Osteoblast (primary cell): ENCODE data around the gene BCL7B. TPM values are rescaled to one million over a fixed set of nuclear protein-coding genes. Genes with fewer than 3 reads are reported as not detected.

Experiments used
- DNase-seq: peaks from one replicate; pipeline ENCODE4 v3.0.0; 2011; ENCODE audit warnings: low spot score, mixed read lengths; ENCODE audit not compliant: insufficient read length; ENCODE audit errors: missing footprints
- H2AFZ ChIP-seq: 2 replicates; pipeline ENCODE4 v1.6.0; 2011; ENCODE audit warnings: mild to moderate bottlenecking, low read length
- H3K27ac ChIP-seq: 2 replicates; pipeline ENCODE4 v1.5.1; 2011; ENCODE audit warnings: mild to moderate bottlenecking, low read depth, low read length, moderate library complexity
- H3K27me3 ChIP-seq: 2 replicates; pipeline ENCODE4 v1.6.0; 2012; ENCODE audit warnings: mild to moderate bottlenecking, control low read depth, inconsistent platforms, low read length, moderate library complexity; ENCODE audit not compliant: insufficient read depth
- H3K36me3 ChIP-seq: 2 replicates; pipeline ENCODE4 v1.5.1; 2011; ENCODE audit warnings: mild to moderate bottlenecking, low read length, control low read depth, moderate library complexity; ENCODE audit not compliant: insufficient read depth
- H3K4me1 ChIP-seq: 2 replicates; pipeline ENCODE4 v1.5.1; 2011; ENCODE audit warnings: mild to moderate bottlenecking, low read length, control low read depth, moderate library complexity; ENCODE audit not compliant: insufficient read depth
- H3K4me2 ChIP-seq: 2 replicates; pipeline ENCODE4 v1.6.0; 2011; ENCODE audit warnings: mild to moderate bottlenecking, low read length; ENCODE audit not compliant: insufficient read depth
- H3K4me3 ChIP-seq: fragments of 200-600 bp; sonication (generic); 3 replicates; pipeline ENCODE4 v1.5.1; 2012; ENCODE audit warnings: mild to moderate bottlenecking, low read length, inconsistent platforms; ENCODE audit not compliant: insufficient read depth
- H3K79me2 ChIP-seq: 2 replicates; pipeline ENCODE4 v1.6.0; 2012; ENCODE audit warnings: mild to moderate bottlenecking, low read length, control low read depth, inconsistent platforms; ENCODE audit not compliant: insufficient read depth
- H3K9me3 ChIP-seq: 2 replicates; pipeline ENCODE4 v1.5.1; 2011; ENCODE audit warnings: low read depth, low read length, control low read depth
- H4K20me1 ChIP-seq: 2 replicates; pipeline ENCODE4 v1.6.0; 2012; ENCODE audit warnings: mild to moderate bottlenecking, low read length, control low read depth; ENCODE audit not compliant: insufficient read depth
- total RNA-seq: library from RNA; depleted of rRNA; stranded (reverse); fragments of >200 nt; gene quantifications from 2 replicates; pipeline ENCODE4 v1.2.3, GENCODE V29; 2012
- TF ChIP-seq, protein P1 (sequence below): IDR thresholded peaks from 2 replicates; pipeline ENCODE4 v1.5.1; 2011; ENCODE audit warnings: mild to moderate bottlenecking, low read depth, low read length, moderate library complexity; ENCODE audit errors: extremely low read depth

Gene BCL7B
- total RNA-seq, 1 donor = 32.9 TPM

DNA sequence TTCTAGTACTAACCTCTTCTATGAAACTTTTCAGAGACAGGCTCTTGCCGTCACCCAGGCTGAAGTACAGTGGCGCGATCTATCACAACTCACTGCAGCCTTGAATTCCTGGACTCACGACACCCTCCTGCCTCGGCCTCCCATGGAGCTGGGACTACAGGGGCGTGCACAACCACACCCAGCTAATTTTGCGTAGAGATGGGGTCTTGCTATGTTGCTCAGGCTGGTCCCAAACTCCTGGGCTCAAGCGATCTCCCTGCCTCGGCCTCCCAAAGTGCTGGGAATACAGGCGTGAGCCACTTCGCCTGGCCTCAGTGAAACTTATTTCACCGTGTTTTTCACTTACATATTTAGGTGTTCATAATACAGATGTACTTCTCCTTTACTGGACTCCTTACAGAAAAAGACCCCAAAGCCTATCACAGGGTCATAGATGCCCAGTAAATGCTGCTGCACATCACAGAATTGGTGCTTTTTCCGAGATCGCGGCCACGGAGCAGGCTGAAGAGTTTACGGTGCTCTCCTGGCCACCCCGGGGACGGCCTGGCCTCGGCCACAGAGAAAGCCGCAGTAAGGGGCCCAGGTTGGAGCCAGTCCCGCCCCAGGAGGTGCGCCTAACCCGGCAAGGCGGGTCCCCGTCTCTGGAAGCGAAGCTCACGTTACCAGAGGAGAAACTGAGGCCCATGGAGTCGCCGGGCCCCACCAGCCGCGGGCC, 20.3 kb upstream of the BCL7B start:
- TF ChIP-seq, protein P1, sequence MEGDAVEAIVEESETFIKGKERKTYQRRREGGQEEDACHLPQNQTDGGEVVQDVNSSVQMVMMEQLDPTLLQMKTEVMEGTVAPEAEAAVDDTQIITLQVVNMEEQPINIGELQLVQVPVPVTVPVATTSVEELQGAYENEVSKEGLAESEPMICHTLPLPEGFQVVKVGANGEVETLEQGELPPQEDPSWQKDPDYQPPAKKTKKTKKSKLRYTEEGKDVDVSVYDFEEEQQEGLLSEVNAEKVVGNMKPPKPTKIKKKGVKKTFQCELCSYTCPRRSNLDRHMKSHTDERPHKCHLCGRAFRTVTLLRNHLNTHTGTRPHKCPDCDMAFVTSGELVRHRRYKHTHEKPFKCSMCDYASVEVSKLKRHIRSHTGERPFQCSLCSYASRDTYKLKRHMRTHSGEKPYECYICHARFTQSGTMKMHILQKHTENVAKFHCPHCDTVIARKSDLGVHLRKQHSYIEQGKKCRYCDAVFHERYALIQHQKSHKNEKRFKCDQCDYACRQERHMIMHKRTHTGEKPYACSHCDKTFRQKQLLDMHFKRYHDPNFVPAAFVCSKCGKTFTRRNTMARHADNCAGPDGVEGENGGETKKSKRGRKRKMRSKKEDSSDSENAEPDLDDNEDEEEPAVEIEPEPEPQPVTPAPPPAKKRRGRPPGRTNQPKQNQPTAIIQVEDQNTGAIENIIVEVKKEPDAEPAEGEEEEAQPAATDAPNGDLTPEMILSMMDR = no peak
- peaks cover 24% of the 10 kb centered on the region for H3K36me3 ChIP-seq
- no peaks in the 10 kb centered on the region for H3K27me3 ChIP-seq
- peak overlapping the region; percentile 98 for H3K4me3 ChIP-seq
- peak; percentile 85 for DNase-seq
- H2AFZ ChIP-seq = peak overlapping the region; percentile 57
- H3K79me2 ChIP-seq = peaks cover 41% of the 10 kb centered on the region
- peaks cover 39% of the 10 kb centered on the region for H4K20me1 ChIP-seq
- peaks cover 14% of the 10 kb centered on the region for H3K4me1 ChIP-seq
- H3K27ac ChIP-seq = peak overlapping the region; percentile 87
- no peaks in the 10 kb centered on the region for H3K9me3 ChIP-seq
- H3K4me2 ChIP-seq = peak overlapping the region; percentile 94

DNA sequence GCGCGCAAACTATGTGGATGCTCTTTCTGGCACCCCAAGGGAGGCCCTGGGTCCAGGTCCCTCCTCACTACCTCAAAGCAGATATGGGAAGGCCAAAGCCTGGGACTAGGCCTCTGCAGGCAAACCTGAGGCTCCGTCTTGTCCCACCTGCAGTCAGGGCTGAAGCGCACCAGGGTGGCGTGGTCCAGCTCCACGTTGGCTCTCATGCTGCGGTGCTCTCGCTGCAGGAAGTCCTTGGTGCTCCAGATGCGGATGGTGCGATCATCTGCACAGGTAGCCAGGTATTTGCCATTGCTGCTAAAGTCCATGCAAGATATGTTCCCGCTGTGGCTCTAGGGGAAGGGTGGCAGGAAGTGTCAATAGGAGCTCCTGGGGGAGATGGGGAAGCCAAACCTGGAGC, 16.3 kb upstream of the BCL7B start:
- no peak overlapping the region for H3K4me2 ChIP-seq
- no peaks in the 10 kb centered on the region for H3K9me3 ChIP-seq
- H3K4me1 ChIP-seq = peaks cover 14% of the 10 kb centered on the region
- no peak overlapping the region for H3K4me3 ChIP-seq
- no peak for DNase-seq
- no peak overlapping the region for H3K27ac ChIP-seq
- H3K79me2 ChIP-seq = peaks cover 41% of the 10 kb centered on the region
- peaks cover 50% of the 10 kb centered on the region for H4K20me1 ChIP-seq
- H3K36me3 ChIP-seq = peaks cover 62% of the 10 kb centered on the region
- H3K27me3 ChIP-seq = no peaks in the 10 kb centered on the region
- TF ChIP-seq, protein P1 = no peak
- no peak overlapping the region for H2AFZ ChIP-seq

DNA sequence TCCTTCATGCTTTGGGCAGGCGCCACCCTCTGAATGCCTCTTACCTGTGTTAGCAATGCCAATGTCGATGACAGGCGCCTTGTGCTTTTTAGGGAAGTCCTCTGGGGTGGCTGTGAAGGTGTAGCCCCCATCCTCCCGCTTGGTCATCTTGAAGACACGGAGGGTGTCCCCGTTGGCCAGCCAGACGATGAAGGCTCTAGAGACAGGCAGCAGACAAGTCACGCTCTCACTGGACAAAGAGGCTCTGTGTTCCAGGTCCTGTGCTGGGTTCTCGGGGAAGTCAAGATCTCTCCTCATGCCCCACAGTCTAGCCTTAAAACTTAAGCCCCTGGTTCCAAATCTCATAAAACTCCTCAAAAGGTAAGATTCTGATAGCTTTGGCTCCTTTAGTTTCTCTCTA, 15.8 kb upstream of the BCL7B start:
- H3K27ac ChIP-seq = no peak overlapping the region
- H3K27me3 ChIP-seq = no peaks in the 10 kb centered on the region
- TF ChIP-seq, protein P1 = no peak
- H3K36me3 ChIP-seq = peaks cover 63% of the 10 kb centered on the region
- DNase-seq = no peak
- H3K4me2 ChIP-seq = no peak overlapping the region
- H3K79me2 ChIP-seq = peaks cover 39% of the 10 kb centered on the region
- no peaks in the 10 kb centered on the region for H3K9me3 ChIP-seq
- H4K20me1 ChIP-seq = peaks cover 50% of the 10 kb centered on the region
- H2AFZ ChIP-seq = no peak overlapping the region
- peaks cover 14% of the 10 kb centered on the region for H3K4me1 ChIP-seq
- no peak overlapping the region for H3K4me3 ChIP-seq

DNA sequence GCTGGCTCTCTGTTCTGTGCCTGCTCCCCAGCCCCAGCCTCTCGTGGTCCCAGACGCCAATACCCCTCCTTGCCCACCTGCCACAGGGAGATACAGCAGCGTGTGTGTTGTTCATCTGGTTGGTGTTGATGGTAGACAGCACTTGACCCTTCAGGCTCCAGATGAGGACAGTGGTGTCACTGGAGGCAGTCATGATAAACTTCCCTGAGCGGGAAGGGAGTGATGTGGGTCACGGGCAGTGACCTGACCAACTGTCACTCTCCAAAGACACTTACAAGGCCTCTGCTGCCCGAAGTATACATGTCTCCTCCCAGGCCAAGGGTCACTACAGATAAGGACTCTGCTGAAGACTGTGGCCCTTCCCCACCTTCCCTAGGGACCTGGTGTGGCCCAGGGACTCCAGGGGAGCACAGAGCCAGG, 15.3 kb upstream of the BCL7B start:
- peaks cover 47% of the 10 kb centered on the region for H4K20me1 ChIP-seq
- H3K9me3 ChIP-seq = no peaks in the 10 kb centered on the region
- H3K27me3 ChIP-seq = no peaks in the 10 kb centered on the region
- peaks cover 63% of the 10 kb centered on the region for H3K36me3 ChIP-seq
- H3K4me3 ChIP-seq = no peak overlapping the region
- no peak overlapping the region for H3K4me2 ChIP-seq
- peaks cover 34% of the 10 kb centered on the region for H3K79me2 ChIP-seq
- H3K4me1 ChIP-seq = peaks cover 17% of the 10 kb centered on the region
- DNase-seq = no peak
- no peak overlapping the region for H2AFZ ChIP-seq
- TF ChIP-seq, protein P1 = no peak
- no peak overlapping the region for H3K27ac ChIP-seq
